ENCODE measurements around the gene LHFPL2.
A peak's percentile ranks its signal among the peaks of the same experiment; 100 is the strongest.

LHFPL2 gene

GRCh38 chr5:78574731-78575161 lies 73.8 kb downstream of the LHFPL2 start:
- Mint-ChIP-seq H3K9me3 (no peaks in the 10 kb centered on the region), H3K36me3 (ENCODE audit: low read depth) (no peaks in the 10 kb centered on the region), H3K27ac (no peak overlapping the region), H3K4me1 (peaks cover 13% of the 10 kb centered on the region), H3K4me3 (no peak overlapping the region), H3K27me3 (no peaks in the 10 kb centered on the region)
- ATAC-seq (peak; percentile 49), DNase-seq (no peak)

GRCh38 chr5:78574131-78574673 lies 74.4 kb downstream of the LHFPL2 start:
- Mint-ChIP-seq H3K4me1 (peaks cover 13% of the 10 kb centered on the region), H3K4me3 (no peak overlapping the region), H3K9me3 (no peaks in the 10 kb centered on the region), H3K27me3 (no peaks in the 10 kb centered on the region), H3K27ac (no peak overlapping the region), H3K36me3 (ENCODE audit: low read depth) (no peaks in the 10 kb centered on the region)
- no peak for ATAC-seq
- no peak for DNase-seq

GRCh38 chr5:78573318-78573717 lies 75.3 kb downstream of the LHFPL2 start:
- Mint-ChIP-seq H3K4me3 (no peak overlapping the region), H3K27ac (no peak overlapping the region), H3K4me1 (peaks cover 13% of the 10 kb centered on the region), H3K27me3 (no peaks in the 10 kb centered on the region), H3K36me3 (ENCODE audit: low read depth) (no peaks in the 10 kb centered on the region), H3K9me3 (no peaks in the 10 kb centered on the region)
- no peak for ATAC-seq
- no peak for DNase-seq

GRCh38 chr5:78570646-78571045 lies 77.9 kb downstream of the LHFPL2 start:
- Mint-ChIP-seq H3K27ac (no peak overlapping the region), H3K36me3 (ENCODE audit: low read depth) (no peaks in the 10 kb centered on the region), H3K9me3 (no peaks in the 10 kb centered on the region), H3K27me3 (peaks cover under 1% of the 10 kb centered on the region), H3K4me3 (no peak overlapping the region), H3K4me1 (peaks cover 16% of the 10 kb centered on the region)
- ATAC-seq (no peak), DNase-seq (no peak)

- H3K4me3 Mint-ChIP-seq = no peak overlapping the region
- H3K9me3 Mint-ChIP-seq = no peaks in the 10 kb centered on the region
- peaks cover 16% of the 10 kb centered on the region for H3K4me1 Mint-ChIP-seq
- H3K36me3 Mint-ChIP-seq (ENCODE audit: low read depth) = no peaks in the 10 kb centered on the region
- H3K27me3 Mint-ChIP-seq = peaks cover 2% of the 10 kb centered on the region
- no peak overlapping the region for H3K27ac Mint-ChIP-seq
- ATAC-seq = no peak
- DNase-seq = no peak
Measured at GRCh38 chr5:78569441-78569840, 79.1 kb downstream of the LHFPL2 start.

GRCh38 chr5:78568676-78569075 lies 79.9 kb downstream of the LHFPL2 start:
- DNase-seq (no peak), ATAC-seq (no peak)
- Mint-ChIP-seq H3K36me3 (ENCODE audit: low read depth) (no peaks in the 10 kb centered on the region), H3K4me1 (peaks cover 12% of the 10 kb centered on the region), H3K9me3 (no peaks in the 10 kb centered on the region), H3K4me3 (no peak overlapping the region), H3K27me3 (peaks cover 2% of the 10 kb centered on the region), H3K27ac (no peak overlapping the region)

GRCh38 chr5:78568212-78568611 lies 80.4 kb downstream of the LHFPL2 start:
- Mint-ChIP-seq H3K4me1 (peaks cover 9% of the 10 kb centered on the region), H3K27ac (no peak overlapping the region), H3K36me3 (ENCODE audit: low read depth) (no peaks in the 10 kb centered on the region), H3K4me3 (no peak overlapping the region), H3K9me3 (no peaks in the 10 kb centered on the region), H3K27me3 (peaks cover 2% of the 10 kb centered on the region)
- no peak for DNase-seq
- no peak for ATAC-seq

GRCh38 chr5:78567617-78568016 lies 81.0 kb downstream of the LHFPL2 start:
- Mint-ChIP-seq H3K4me1 (peaks cover 4% of the 10 kb centered on the region), H3K27ac (no peak overlapping the region), H3K36me3 (ENCODE audit: low read depth) (no peaks in the 10 kb centered on the region), H3K27me3 (peaks cover 2% of the 10 kb centered on the region), H3K9me3 (no peaks in the 10 kb centered on the region), H3K4me3 (no peak overlapping the region)
- DNase-seq = no peak
- ATAC-seq = no peak

- Mint-ChIP-seq H3K36me3 (ENCODE audit: low read depth) (no peaks in the 10 kb centered on the region), H3K27ac (no peak overlapping the region), H3K4me3 (no peak overlapping the region), H3K27me3 (peaks cover 2% of the 10 kb centered on the region), H3K4me1 (peaks cover 4% of the 10 kb centered on the region), H3K9me3 (no peaks in the 10 kb centered on the region)
- no peak for ATAC-seq
- no peak for DNase-seq
Measured at GRCh38 chr5:78566747-78567425, 81.7 kb downstream of the LHFPL2 start.

GRCh38 chr5:78565395-78565794 lies 83.2 kb downstream of the LHFPL2 start:
- no peaks in the 10 kb centered on the region for H3K36me3 Mint-ChIP-seq (ENCODE audit: low read depth)
- peaks cover 4% of the 10 kb centered on the region for H3K4me1 Mint-ChIP-seq
- no peaks in the 10 kb centered on the region for H3K9me3 Mint-ChIP-seq
- DNase-seq (no peak), ATAC-seq (no peak)
- no peak overlapping the region for H3K4me3 Mint-ChIP-seq
- H3K27me3 Mint-ChIP-seq = peaks cover 2% of the 10 kb centered on the region
- H3K27ac Mint-ChIP-seq = no peak overlapping the region

GRCh38 chr5:78563621-78564020 lies 85.0 kb downstream of the LHFPL2 start:
- Mint-ChIP-seq H3K36me3 (ENCODE audit: low read depth) (no peaks in the 10 kb centered on the region), H3K9me3 (no peaks in the 10 kb centered on the region), H3K4me1 (peaks cover 4% of the 10 kb centered on the region), H3K4me3 (no peak overlapping the region), H3K27ac (no peak overlapping the region), H3K27me3 (peaks cover 11% of the 10 kb centered on the region)
- DNase-seq (no peak), ATAC-seq (no peak)

GRCh38 chr5:78562714-78563330 lies 85.8 kb downstream of the LHFPL2 start:
- DNase-seq (no peak), ATAC-seq (no peak)
- Mint-ChIP-seq H3K27ac (no peak overlapping the region), H3K27me3 (peaks cover 11% of the 10 kb centered on the region), H3K4me1 (peaks cover 4% of the 10 kb centered on the region), H3K9me3 (no peaks in the 10 kb centered on the region), H3K4me3 (no peak overlapping the region), H3K36me3 (ENCODE audit: low read depth) (no peaks in the 10 kb centered on the region)

- H3K9me3 Mint-ChIP-seq = no peaks in the 10 kb centered on the region
- DNase-seq (no peak), ATAC-seq (no peak)
- H3K36me3 Mint-ChIP-seq (ENCODE audit: low read depth) = no peaks in the 10 kb centered on the region
- H3K4me1 Mint-ChIP-seq = peaks cover 3% of the 10 kb centered on the region
- H3K27me3 Mint-ChIP-seq = peaks cover 11% of the 10 kb centered on the region
- H3K4me3 Mint-ChIP-seq = no peak overlapping the region
- no peak overlapping the region for H3K27ac Mint-ChIP-seq
Measured at GRCh38 chr5:78562001-78562400, 86.6 kb downstream of the LHFPL2 start.

GRCh38 chr5:78561261-78561660 lies 87.3 kb downstream of the LHFPL2 start:
- H3K27me3 Mint-ChIP-seq = peaks cover 11% of the 10 kb centered on the region

More at GRCh38 chr5:78561261-78561660, 87.3 kb downstream of the LHFPL2 start:
- H3K36me3 Mint-ChIP-seq (ENCODE audit: low read depth) = no peaks in the 10 kb centered on the region
- H3K9me3 Mint-ChIP-seq = no peaks in the 10 kb centered on the region
- H3K27ac Mint-ChIP-seq = no peak overlapping the region
- no peak for DNase-seq
- H3K4me1 Mint-ChIP-seq = no peaks in the 10 kb centered on the region
- ATAC-seq = no peak
- no peak overlapping the region for H3K4me3 Mint-ChIP-seq

All from activated naive CD8-positive, alpha-beta T cell treated with anti-CD3 and anti-CD28 coated beads, Interleukin-2, amount 50 U/mL, for 24 hours (primary cell).